Bronchial epithelial cell (primary cell): Measurements from ENCODE around the gene LAX1. TPM values are rescaled to one million over a fixed set of nuclear protein-coding genes. Genes with fewer than 3 reads are reported as not detected.

ENCODE experiments used
- DNase-seq: peaks from one replicate; pipeline ENCODE4 v3.0.0-alpha.2; 2010; ENCODE audit warnings: low read depth
- FAIRE-seq: peaks from 2 replicates; lab custom pipeline; 2011; peaks lifted over from hg19 to GRCh38; lab: Jason Lieb, UNC
- H3K27me3 ChIP-seq: 2 replicates; pipeline ENCODE4 v1.5.1; 2011; ENCODE audit warnings: low read length; ENCODE audit not compliant: control insufficient read depth, insufficient read depth
- H3K36me3 ChIP-seq: 2 replicates; pipeline ENCODE4 v1.5.1; 2011; ENCODE audit warnings: low read length; ENCODE audit not compliant: control insufficient read depth, insufficient read depth
- H3K4me3 ChIP-seq: 2 replicates; pipeline ENCODE4 v1.5.1; 2011; ENCODE audit warnings: mild to moderate bottlenecking, low read depth, low read length, control low read depth
- CTCF ChIP-seq: IDR thresholded peaks from 2 replicates; pipeline ENCODE4 v1.5.1; 2011; ENCODE audit warnings: mild to moderate bottlenecking, moderate library complexity, low read length, control low read depth, inconsistent platforms; ENCODE audit not compliant: insufficient read depth, severe bottlenecking
- total RNA-seq: library from RNA; depleted of rRNA; stranded (reverse); fragments of >200 nt; gene quantifications from 2 replicates; pipeline ENCODE4 v1.2.1, GENCODE V29; 2014

Gene LAX1
- total RNA-seq, 1 donor from 2014 or later: not detected

GRCh38 chr1:203807196-203807595 is 42.2 kb downstream of the LAX1 start:
- no peak for FAIRE-seq
- H3K4me3 ChIP-seq: no peak overlapping the region
- no peaks in the 10 kb centered on the region for H3K27me3 ChIP-seq
- no peak for DNase-seq
- peaks cover 8% of the 10 kb centered on the region for H3K36me3 ChIP-seq
- TF ChIP-seq CTCF: no peak

- DNase-seq: no peak
- H3K4me3 ChIP-seq: no peak overlapping the region
- TF ChIP-seq CTCF: no peak
These were observed 48.8 kb downstream of the LAX1 start for GRCh38 chr1:203813581-203814341.

GRCh38 chr1:203818399-203818798 is 53.4 kb downstream of the LAX1 start:
- TF ChIP-seq CTCF: no peak
- H3K36me3 ChIP-seq: peaks cover 12% of the 10 kb centered on the region
- no peak for FAIRE-seq

More at GRCh38 chr1:203813581-203814341, 48.8 kb downstream of the LAX1 start:
- Histone ChIP-seq H3K27me3 (no peaks in the 10 kb centered on the region), H3K36me3 (peaks cover 4% of the 10 kb centered on the region)
- FAIRE-seq: no peak

GRCh38 chr1:203823306-203823705 is 58.3 kb downstream of the LAX1 start:
- no peak for FAIRE-seq
- TF ChIP-seq CTCF: no peak
- DNase-seq: no peak
- H3K27me3 ChIP-seq: no peaks in the 10 kb centered on the region
- no peak overlapping the region for H3K4me3 ChIP-seq
- peaks cover 9% of the 10 kb centered on the region for H3K36me3 ChIP-seq

More at GRCh38 chr1:203818399-203818798, 53.4 kb downstream of the LAX1 start:
- DNase-seq: no peak
- no peak overlapping the region for H3K4me3 ChIP-seq
- H3K27me3 ChIP-seq: no peaks in the 10 kb centered on the region

Other genes starting within 250 kb of the LAX1 start
- gene ATP2B4, start 138.4 kb upstream of the LAX1 start, total RNA-seq: 27.4 and 71.7 TPM in 2 replicates
- gene ZBED6, start 30.4 kb downstream of the LAX1 start, total RNA-seq: 3.6 and 4.5 TPM in 2 replicates
- gene ZC3H11A, start 30.4 kb downstream of the LAX1 start, total RNA-seq: 58.2 and 78.0 TPM in 2 replicates
- 27.1 and 41.9 TPM in 2 replicates for gene SNRPE, start 96.4 kb downstream of the LAX1 start, total RNA-seq